ENCODE measurements around the gene MYO5A. TPM values are rescaled to one million over a fixed set of nuclear protein-coding genes. Genes with fewer than 3 reads are reported as not detected.

Gene MYO5A
- total RNA-seq, 1 donor from 2014 or later, result 6.5 TPM

- Histone ChIP-seq H3K4me1 (peaks cover 32% of the 10 kb centered on the region), H3K27me3 (ENCODE audit: low read depth) (no peaks in the 10 kb centered on the region), H3K27ac (replicated peaks) (peak overlapping the region; percentile 49), H3K36me3 (peaks cover 7% of the 10 kb centered on the region), H3K9me3 (replicated peaks) (no peaks in the 10 kb centered on the region), H3K4me3 (no peak overlapping the region)
- no peak for DNase-seq
- TF ChIP-seq, protein P1, sequence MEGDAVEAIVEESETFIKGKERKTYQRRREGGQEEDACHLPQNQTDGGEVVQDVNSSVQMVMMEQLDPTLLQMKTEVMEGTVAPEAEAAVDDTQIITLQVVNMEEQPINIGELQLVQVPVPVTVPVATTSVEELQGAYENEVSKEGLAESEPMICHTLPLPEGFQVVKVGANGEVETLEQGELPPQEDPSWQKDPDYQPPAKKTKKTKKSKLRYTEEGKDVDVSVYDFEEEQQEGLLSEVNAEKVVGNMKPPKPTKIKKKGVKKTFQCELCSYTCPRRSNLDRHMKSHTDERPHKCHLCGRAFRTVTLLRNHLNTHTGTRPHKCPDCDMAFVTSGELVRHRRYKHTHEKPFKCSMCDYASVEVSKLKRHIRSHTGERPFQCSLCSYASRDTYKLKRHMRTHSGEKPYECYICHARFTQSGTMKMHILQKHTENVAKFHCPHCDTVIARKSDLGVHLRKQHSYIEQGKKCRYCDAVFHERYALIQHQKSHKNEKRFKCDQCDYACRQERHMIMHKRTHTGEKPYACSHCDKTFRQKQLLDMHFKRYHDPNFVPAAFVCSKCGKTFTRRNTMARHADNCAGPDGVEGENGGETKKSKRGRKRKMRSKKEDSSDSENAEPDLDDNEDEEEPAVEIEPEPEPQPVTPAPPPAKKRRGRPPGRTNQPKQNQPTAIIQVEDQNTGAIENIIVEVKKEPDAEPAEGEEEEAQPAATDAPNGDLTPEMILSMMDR (IDR thresholded peaks at IDR 0.05; ENCODE audit: borderline replicate concordance), result no peak
- intact Hi-C loops (cut with micrococcal nuclease), result no loop called here
These were observed 184.8 kb downstream of the MYO5A start for GRCh38 chr15:52343831-52344230.

DNA sequence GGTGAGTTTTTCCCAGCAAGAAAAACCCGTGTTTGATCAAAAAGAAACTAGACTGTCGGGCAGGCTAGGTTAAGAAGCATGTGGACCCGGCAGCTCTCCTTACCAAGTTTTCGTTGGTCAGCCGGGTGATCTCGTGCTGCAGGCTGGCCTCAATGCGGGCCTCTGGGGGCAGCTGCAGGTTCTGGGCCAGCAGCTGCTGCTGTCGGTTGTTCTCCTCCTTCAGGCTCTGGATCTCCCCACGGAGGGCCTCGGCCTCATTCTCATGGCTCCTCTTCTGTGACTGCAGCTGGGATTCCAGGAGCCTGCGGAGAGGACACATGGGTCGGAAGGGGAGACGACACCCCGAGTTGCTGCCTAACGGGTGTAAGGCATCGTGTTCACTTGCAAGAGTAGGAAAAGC is 188.6 kb downstream of the MYO5A start:
- TF ChIP-seq, protein P1 (IDR thresholded peaks at IDR 0.05; ENCODE audit: borderline replicate concordance), result no peak
- DNase-seq, result no peak
- H3K4me3 ChIP-seq, result no peak overlapping the region
- H3K27me3 ChIP-seq (ENCODE audit: low read depth), result no peaks in the 10 kb centered on the region
- H3K27ac ChIP-seq (replicated peaks), result no peak overlapping the region
- H3K9me3 ChIP-seq (replicated peaks), result no peaks in the 10 kb centered on the region
- peaks cover 6% of the 10 kb centered on the region for H3K36me3 ChIP-seq
- intact Hi-C loops (cut with micrococcal nuclease), result no loop called here
- peaks cover 28% of the 10 kb centered on the region for H3K4me1 ChIP-seq

- DNase-seq, result no peak
- TF ChIP-seq, protein P1 (IDR thresholded peaks at IDR 0.05; ENCODE audit: borderline replicate concordance), result no peak
- Histone ChIP-seq H3K4me3 (no peak overlapping the region), H3K36me3 (peaks cover 9% of the 10 kb centered on the region), H3K9me3 (replicated peaks) (no peaks in the 10 kb centered on the region), H3K27ac (replicated peaks) (no peak overlapping the region), H3K4me1 (peaks cover 19% of the 10 kb centered on the region), H3K27me3 (ENCODE audit: low read depth) (no peaks in the 10 kb centered on the region)
- intact Hi-C loops (cut with micrococcal nuclease), result no loop called here
These were observed 189.8 kb downstream of the MYO5A start for GRCh38 chr15:52338891-52339290.

DNA sequence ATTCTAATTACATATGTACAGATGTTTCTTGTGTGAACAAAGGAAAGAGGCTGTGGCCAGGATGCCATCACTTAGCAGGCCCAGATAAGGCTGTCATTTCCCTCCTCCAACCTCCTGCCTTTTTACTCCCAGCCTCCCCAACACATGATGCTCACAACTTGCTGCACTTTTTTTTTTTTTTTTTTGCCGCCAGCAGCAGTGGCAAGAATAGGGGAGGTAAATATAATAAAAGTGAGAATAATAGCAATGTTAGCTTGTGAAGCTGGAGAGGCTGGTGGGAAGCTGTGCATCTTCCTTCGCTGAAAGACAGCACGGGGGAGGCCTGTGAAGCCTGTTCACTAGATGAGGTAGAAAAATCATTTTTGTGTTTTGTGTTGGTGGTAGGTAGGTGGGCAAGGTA is 190.6 kb downstream of the MYO5A start:
- Histone ChIP-seq H3K9me3 (replicated peaks) (no peaks in the 10 kb centered on the region), H3K4me3 (no peak overlapping the region), H3K36me3 (peaks cover 9% of the 10 kb centered on the region), H3K27me3 (ENCODE audit: low read depth) (no peaks in the 10 kb centered on the region), H3K4me1 (peaks cover 17% of the 10 kb centered on the region), H3K27ac (replicated peaks) (peak overlapping the region; percentile 48)
- no peak for DNase-seq
- intact Hi-C loops (cut with micrococcal nuclease), result no loop called here
- TF ChIP-seq, protein P1 (IDR thresholded peaks at IDR 0.05; ENCODE audit: borderline replicate concordance), result no peak

- peak overlapping the region; percentile 48 for H3K27ac ChIP-seq (replicated peaks)
- no peaks in the 10 kb centered on the region for H3K27me3 ChIP-seq (ENCODE audit: low read depth)
- H3K4me1 ChIP-seq, result peaks cover 17% of the 10 kb centered on the region
- DNase-seq, result no peak
- TF ChIP-seq, protein P1 (IDR thresholded peaks at IDR 0.05; ENCODE audit: borderline replicate concordance), result no peak
- H3K36me3 ChIP-seq, result peaks cover 9% of the 10 kb centered on the region
- intact Hi-C loops (cut with micrococcal nuclease), result no loop called here
- H3K4me3 ChIP-seq, result no peak overlapping the region
- H3K9me3 ChIP-seq (replicated peaks), result no peaks in the 10 kb centered on the region
These were observed 191.4 kb downstream of the MYO5A start for GRCh38 chr15:52337198-52337853.
